Neural cell (in vitro differentiated cells): Measurements from ENCODE around the gene ARRDC2. TPM values are rescaled to one million over a fixed set of nuclear protein-coding genes. Genes with fewer than 3 reads are reported as not detected.

Source experiments
- H2AFZ ChIP-seq: fragments of 200-600, 300-800 bp; sonication (generic), shearing (Covaris generic); 2 replicates; pipeline ENCODE4 v1.6.0; 2014; ENCODE audit warnings: low read depth, mild to moderate bottlenecking, antibody characterized with exemption, low read length, moderate library complexity
- H3F3A ChIP-seq: fragments of 200-600 bp; shearing (Covaris generic); 2 replicates; pipeline ENCODE4 v1.6.1; 2016; ENCODE audit warnings: mild to moderate bottlenecking, moderate library complexity, mixed read lengths, antibody characterized with exemption, low read length; ENCODE audit not compliant: insufficient read depth, poor library complexity, severe bottlenecking
- H3K27ac ChIP-seq: fragments of 200-600, 300-800 bp; sonication (generic), shearing (Covaris generic); 2 replicates; pipeline ENCODE4 v1.5.1; 2014; ENCODE audit warnings: mild to moderate bottlenecking, low read length, moderate library complexity
- H3K27me3 ChIP-seq: fragments of 300-800, 200-600 bp; sonication (generic), shearing (Covaris generic); 2 replicates; pipeline ENCODE4 v1.6.0; 2014; ENCODE audit warnings: mild to moderate bottlenecking, low read depth, low read length, moderate library complexity; ENCODE audit not compliant: insufficient read depth
- H3K36me3 ChIP-seq: fragments of 300-800, 200-600 bp; sonication (generic), shearing (Covaris generic); 2 replicates; pipeline ENCODE4 v1.5.1; 2014; ENCODE audit warnings: mild to moderate bottlenecking, antibody characterized with exemption, low read length, moderate library complexity; ENCODE audit not compliant: insufficient read depth
- H3K4me2 ChIP-seq: fragments of 300-800, 200-600 bp; sonication (generic), shearing (Covaris generic); 2 replicates; pipeline ENCODE4 v1.6.0; 2014; ENCODE audit warnings: mild to moderate bottlenecking, low read length
- H3K4me3 ChIP-seq: fragments of 300-800, 200-600 bp; sonication (generic), shearing (Covaris generic); 2 replicates; pipeline ENCODE4 v1.5.1; 2014; ENCODE audit warnings: mild to moderate bottlenecking, low read length, moderate library complexity
- H3K79me2 ChIP-seq: fragments of 200-600 bp; shearing (Covaris generic); replicated peaks from 2 replicates; pipeline ENCODE4 v1.6.0; 2014; ENCODE audit warnings: mild to moderate bottlenecking, low read length, moderate library complexity; ENCODE audit not compliant: insufficient read depth
- H3K9ac ChIP-seq: fragments of 300-800, 200-600 bp; sonication (generic), shearing (Covaris generic); 2 replicates; pipeline ENCODE4 v1.6.1; 2016; ENCODE audit warnings: mild to moderate bottlenecking, low read length, mixed read lengths
- H3K9me2 ChIP-seq: fragments of 200-600 bp; shearing (Covaris generic); 2 replicates; pipeline ENCODE4 v1.6.1; 2016; ENCODE audit warnings: mild to moderate bottlenecking, low read length, mixed read lengths; ENCODE audit not compliant: insufficient read depth
- H3K9me3 ChIP-seq: fragments of 200-600, 300-800 bp; sonication (generic), shearing (Covaris generic); 2 replicates; pipeline ENCODE4 v1.6.1; 2016; ENCODE audit warnings: mild to moderate bottlenecking, mixed run types, low read length, moderate library complexity, mixed read lengths
- H4K20me1 ChIP-seq: fragments of 200-600 bp; shearing (Covaris generic); 2 replicates; pipeline ENCODE4 v1.6.1; 2016; ENCODE audit warnings: mild to moderate bottlenecking, mixed run types; ENCODE audit not compliant: insufficient read depth
- CTCF ChIP-seq: fragments of 450-650 bp; IDR thresholded peaks from 2 replicates; pipeline ENCODE4 v1.5.1; 2014; ENCODE audit warnings: antibody characterized with exemption, mild to moderate bottlenecking, moderate library complexity; ENCODE audit not compliant: poor library complexity, severe bottlenecking
- EP300 ChIP-seq: fragments of 450-650 bp; conservative IDR thresholded peaks from 2 replicates; pipeline ENCODE4 v1.6.1; 2014; ENCODE audit warnings: antibody characterized with exemption, mild to moderate bottlenecking, moderate library complexity; ENCODE audit not compliant: poor library complexity, severe bottlenecking
- EZH2 ChIP-seq: fragments of 200-600, 300-800 bp; shearing (Covaris generic), sonication (generic); IDR thresholded peaks from 2 replicates; pipeline ENCODE4 v1.6.1; 2014; ENCODE audit warnings: antibody characterized with exemption, low read length, borderline replicate concordance, mild to moderate bottlenecking; ENCODE audit not compliant: insufficient read depth, poor library complexity, severe bottlenecking
- MXI1 ChIP-seq: fragments of 450-650 bp; conservative IDR thresholded peaks from 2 replicates; pipeline ENCODE4 v1.6.1; 2014; ENCODE audit warnings: antibody characterized with exemption, mild to moderate bottlenecking; ENCODE audit not compliant: poor library complexity, severe bottlenecking
- POLR2AphosphoS5 ChIP-seq: IDR thresholded peaks from 2 replicates; pipeline ENCODE4 v1.6.1; 2012
- RAD21 ChIP-seq: fragments of 450-650 bp; conservative IDR thresholded peaks from 2 replicates; pipeline ENCODE4 v1.6.1; 2014; ENCODE audit warnings: antibody characterized with exemption, mild to moderate bottlenecking, moderate library complexity
- REST ChIP-seq: IDR thresholded peaks from 2 replicates; pipeline ENCODE4 v1.6.1; 2012; ENCODE audit warnings: borderline replicate concordance
- SMC3 ChIP-seq: fragments of 450-650 bp; conservative IDR thresholded peaks from 2 replicates; pipeline ENCODE4 v1.6.1; 2014; ENCODE audit warnings: antibody characterized with exemption, mild to moderate bottlenecking, moderate library complexity; ENCODE audit not compliant: poor library complexity
- polyA plus RNA-seq: library from polyadenylated mRNA; depleted of rRNA; stranded (reverse); fragments of >200 nt; gene quantifications from 2 replicates; pipeline ENCODE4 v1.2.3, GENCODE V29; 2014

Gene ARRDC2
- polyA plus RNA-seq, 1 donor from 2014 or later: 3.6 TPM

GRCh38 chr19:18051887-18052286, 43.9 kb downstream of the ARRDC2 start:
- Histone ChIP-seq H2AFZ (no peak overlapping the region), H3F3A (no peaks in the 10 kb centered on the region), H3K9ac (no peak overlapping the region), H3K9me3 (no peaks in the 10 kb centered on the region), H4K20me1 (no peaks in the 10 kb centered on the region), H3K27ac (no peak overlapping the region), H3K27me3 (no peaks in the 10 kb centered on the region), H3K4me3 (no peak overlapping the region), H3K9me2 (no peaks in the 10 kb centered on the region), H3K4me2 (no peak overlapping the region), H3K79me2 (no peaks in the 10 kb centered on the region), H3K36me3 (no peaks in the 10 kb centered on the region)
- TF ChIP-seq EZH2 (no peak), SMC3 (no peak)

- no peaks in the 10 kb centered on the region for H3K36me3 ChIP-seq
These were observed 45.7 kb downstream of the ARRDC2 start for GRCh38 chr19:18053576-18054219.

More at GRCh38 chr19:18053576-18054219, 45.7 kb downstream of the ARRDC2 start:
- Histone ChIP-seq H3K27me3 (no peaks in the 10 kb centered on the region), H3K79me2 (no peaks in the 10 kb centered on the region), H3K9me2 (no peaks in the 10 kb centered on the region), H3K9me3 (no peaks in the 10 kb centered on the region), H3K4me3 (no peak overlapping the region), H2AFZ (no peak overlapping the region), H4K20me1 (no peaks in the 10 kb centered on the region), H3K4me2 (no peak overlapping the region), H3F3A (no peaks in the 10 kb centered on the region), H3K9ac (no peak overlapping the region), H3K27ac (no peak overlapping the region)
- TF ChIP-seq MXI1: no peak
- TF ChIP-seq RAD21: no peak
- TF ChIP-seq EP300: no peak
- no peak for TF ChIP-seq POLR2AphosphoS5
- no peak for TF ChIP-seq SMC3
- TF ChIP-seq REST: no peak
- TF ChIP-seq EZH2: no peak
- TF ChIP-seq CTCF: no peak
